KOPT-K1 (cell line): ENCODE data around the gene PUDP.

Experiments used
- H3K27ac ChIP-seq: fragments of 200-600 bp; sonication (generic); 2 replicates; pipeline ENCODE4 v1.5.1; 2016; ENCODE audit warnings: antibody characterized with exemption, mild to moderate bottlenecking, low read depth, low read length; ENCODE audit not compliant: poor library complexity, severe bottlenecking
- H3K36me3 ChIP-seq: fragments of 200-600 bp; sonication (generic); 2 replicates; pipeline ENCODE4 v1.5.1; 2017; ENCODE audit warnings: antibody characterized with exemption, mild to moderate bottlenecking, low read length, moderate library complexity; ENCODE audit not compliant: insufficient read depth
- H3K9me3 ChIP-seq: fragments of 200-600 bp; sonication (generic); 2 replicates; pipeline ENCODE4 v1.5.1; 2017; ENCODE audit warnings: antibody characterized with exemption, low read length, mild to moderate bottlenecking; ENCODE audit not compliant: insufficient read depth, poor library complexity, severe bottlenecking

PUDP gene

DNA sequence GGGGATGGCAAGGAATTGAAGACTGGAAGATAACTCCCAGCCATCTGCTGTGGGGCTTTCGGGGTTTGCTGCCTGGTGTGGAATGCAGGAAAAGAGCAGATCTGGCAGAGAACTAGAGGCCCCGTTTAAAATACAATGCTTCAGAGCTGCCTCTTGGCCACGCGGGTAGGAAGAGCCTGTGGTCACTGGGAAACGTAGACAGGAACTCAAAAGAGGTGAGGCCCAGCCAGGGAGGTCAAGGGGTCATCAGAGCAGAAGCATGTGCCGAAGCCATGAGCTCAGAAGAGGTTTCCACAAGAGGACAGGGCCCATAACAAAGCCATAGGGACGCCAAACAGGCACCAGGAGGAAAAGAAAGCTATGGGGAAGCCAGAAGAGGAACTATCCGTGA lies 14.9 kb downstream of the PUDP start:
- H3K36me3 ChIP-seq = peaks cover 21% of the 10 kb centered on the region
- H3K27ac ChIP-seq = peak overlapping the region; percentile 62
- H3K9me3 ChIP-seq = no peaks in the 10 kb centered on the region

DNA sequence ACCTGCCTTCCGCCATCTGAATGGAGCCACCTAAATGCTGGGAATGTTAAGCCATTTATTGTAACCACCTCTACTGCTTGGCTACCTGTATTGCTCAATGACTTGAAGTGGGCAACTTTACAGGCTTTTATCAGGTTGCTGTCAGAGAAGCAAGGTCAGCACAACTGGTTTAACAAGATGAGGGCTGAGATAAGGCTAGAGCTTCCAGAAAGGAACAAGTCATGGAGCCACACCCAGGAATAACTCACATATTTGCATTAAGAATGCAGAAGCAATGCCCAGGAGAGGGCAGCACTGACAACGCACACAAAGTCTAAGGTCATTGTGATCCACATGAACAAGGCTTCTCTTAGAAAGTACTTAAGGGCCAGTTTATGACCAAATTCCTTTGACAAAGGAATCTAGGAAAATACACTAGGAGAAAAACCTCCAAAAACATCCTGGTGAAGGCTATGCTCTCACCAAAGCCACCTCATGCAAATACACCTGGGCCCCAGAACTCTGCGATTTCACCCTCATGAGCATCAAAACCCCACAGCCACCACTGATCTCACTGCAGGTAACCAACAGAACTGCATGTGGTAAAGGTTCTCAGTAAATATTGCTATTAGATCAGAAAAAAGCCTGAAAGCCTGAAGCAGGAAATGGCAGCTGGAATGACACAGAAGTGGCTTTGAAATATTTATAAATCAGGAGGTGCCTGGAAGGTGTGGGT lies 15.5 kb downstream of the PUDP start:
- Histone ChIP-seq H3K9me3 (no peaks in the 10 kb centered on the region), H3K27ac (peak overlapping the region; percentile 62), H3K36me3 (peaks cover 21% of the 10 kb centered on the region)

DNA sequence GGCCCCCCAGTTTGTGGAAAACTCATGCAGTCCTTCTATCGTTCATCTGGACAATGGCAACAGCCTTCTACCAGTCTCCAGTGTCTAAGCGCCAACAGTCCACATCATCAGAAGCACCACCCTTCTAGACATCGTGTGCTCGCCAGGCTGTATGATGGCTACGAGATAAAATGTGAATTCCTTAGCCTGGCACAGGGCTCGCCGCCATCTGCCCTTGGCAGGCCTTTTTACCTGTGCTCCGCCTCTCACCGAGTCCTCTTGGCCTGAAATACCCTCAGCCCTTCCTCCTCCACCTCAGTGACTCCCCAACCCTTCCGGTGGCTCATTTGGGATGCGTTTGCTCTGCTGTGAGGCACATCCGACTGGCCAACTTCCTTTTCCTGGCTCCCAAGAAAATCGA lies 16.3 kb downstream of the PUDP start:
- Histone ChIP-seq H3K27ac (no peak overlapping the region), H3K36me3 (peaks cover 28% of the 10 kb centered on the region), H3K9me3 (no peaks in the 10 kb centered on the region)

DNA sequence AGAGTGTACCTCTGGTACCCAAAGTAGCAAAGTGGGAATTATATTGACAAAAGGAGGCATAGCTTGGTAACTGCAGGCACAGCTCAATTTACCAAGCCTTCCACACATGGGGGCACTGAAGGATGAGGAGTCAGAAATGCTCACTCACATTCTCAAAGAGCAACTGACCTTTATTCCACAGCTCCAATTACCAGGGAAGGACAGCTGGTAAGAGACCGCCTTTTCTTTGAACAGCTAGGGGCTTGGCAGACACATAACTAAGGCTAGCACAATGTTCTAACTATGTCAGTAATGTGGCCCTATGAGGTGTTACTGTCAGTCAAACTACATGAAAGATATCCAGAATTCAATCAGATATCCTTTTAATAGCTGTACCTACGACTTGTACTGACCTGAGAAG lies 20.9 kb downstream of the PUDP start:
- no peak overlapping the region for H3K27ac ChIP-seq
- H3K9me3 ChIP-seq = no peaks in the 10 kb centered on the region
- peaks cover 28% of the 10 kb centered on the region for H3K36me3 ChIP-seq

DNA sequence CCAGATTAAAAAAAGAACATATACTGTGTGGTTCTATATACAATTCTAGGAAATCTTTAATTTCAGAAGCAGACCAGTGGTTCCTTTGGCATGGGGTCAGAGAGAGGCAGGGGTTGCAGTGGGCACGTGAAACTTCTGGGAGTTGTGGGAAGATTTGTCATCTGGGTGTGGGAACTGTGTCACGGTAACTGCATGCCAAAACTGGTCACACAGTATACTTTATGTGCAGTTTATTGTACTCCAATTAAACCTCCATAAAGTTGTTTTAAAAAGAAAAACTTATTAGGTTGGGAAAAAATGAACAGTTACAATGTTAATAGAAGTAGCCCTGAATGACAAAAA lies 27.1 kb downstream of the PUDP start:
- no peak overlapping the region for H3K27ac ChIP-seq
- H3K36me3 ChIP-seq = peaks cover 6% of the 10 kb centered on the region; the same call in 1 of the 2 replicates
- no peaks in the 10 kb centered on the region for H3K9me3 ChIP-seq

DNA sequence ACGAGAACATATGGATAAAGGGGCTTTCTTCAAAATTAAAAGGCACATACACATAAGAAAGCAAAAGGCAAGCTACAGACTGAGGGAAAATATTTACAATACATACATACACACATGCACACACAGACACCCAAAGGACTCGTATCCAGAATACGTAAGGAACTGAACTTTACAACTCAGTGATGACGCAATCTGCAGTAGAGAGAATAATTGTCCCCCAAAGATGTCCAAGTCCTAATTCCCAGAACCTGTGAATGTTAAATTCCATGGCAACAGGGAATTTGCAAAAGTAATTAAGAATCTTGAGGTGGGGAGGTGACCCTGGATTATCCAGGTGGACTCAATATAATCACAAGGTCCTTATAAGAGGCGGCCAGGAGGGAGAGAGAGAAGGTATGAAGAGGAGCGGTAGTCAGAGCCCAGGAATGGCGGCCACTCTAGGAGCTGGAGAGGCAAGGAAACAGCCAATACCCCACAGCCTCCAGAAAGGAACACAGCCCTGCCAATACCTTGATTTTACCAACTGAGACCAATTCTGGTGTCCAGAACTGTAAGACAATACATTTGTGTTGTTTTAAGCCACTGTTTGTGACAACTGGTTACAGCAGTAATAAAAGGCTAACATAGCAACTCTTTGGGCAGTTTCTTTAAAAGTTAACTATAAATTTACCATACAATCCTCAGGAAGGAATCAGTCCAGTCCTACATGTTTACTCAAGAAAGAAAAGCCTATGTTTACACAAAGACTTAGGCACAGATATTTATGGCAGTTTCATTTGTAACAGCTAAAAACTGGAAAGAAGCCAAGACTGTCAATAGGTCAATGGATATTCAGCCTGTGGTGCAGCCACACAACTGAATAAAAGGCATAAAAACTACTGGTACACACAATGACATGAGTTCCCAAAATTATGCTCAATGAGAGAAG lies 27.7 kb downstream of the PUDP start:
- Histone ChIP-seq H3K36me3 (peaks cover 6% of the 10 kb centered on the region; the same call in 1 of the 2 replicates), H3K9me3 (no peaks in the 10 kb centered on the region), H3K27ac (no peak overlapping the region)

DNA sequence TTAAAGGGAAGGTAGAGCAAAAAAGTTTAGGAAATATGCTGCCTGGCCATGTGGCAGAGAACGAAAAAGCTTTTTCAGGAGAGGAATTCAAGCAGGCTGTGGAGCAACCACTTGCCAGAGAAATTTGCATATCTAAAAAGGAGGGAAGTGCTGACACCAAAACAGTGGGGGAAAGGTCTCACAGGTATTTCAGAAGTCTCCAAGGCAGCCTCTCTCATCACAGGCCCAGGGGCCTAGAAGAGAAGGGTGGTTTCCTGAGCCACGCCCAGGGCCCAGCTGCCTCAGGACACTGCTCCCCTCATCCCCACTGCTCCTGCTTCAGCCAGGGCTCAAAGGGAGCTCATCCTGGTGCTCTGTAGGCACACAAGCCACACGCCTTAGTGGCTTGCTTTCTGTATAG lies 30.4 kb downstream of the PUDP start:
- H3K36me3 ChIP-seq = peaks cover 14% of the 10 kb centered on the region; the same call in 1 of the 2 replicates
- peak overlapping the region; percentile 7 for H3K27ac ChIP-seq
- H3K9me3 ChIP-seq = no peaks in the 10 kb centered on the region

DNA sequence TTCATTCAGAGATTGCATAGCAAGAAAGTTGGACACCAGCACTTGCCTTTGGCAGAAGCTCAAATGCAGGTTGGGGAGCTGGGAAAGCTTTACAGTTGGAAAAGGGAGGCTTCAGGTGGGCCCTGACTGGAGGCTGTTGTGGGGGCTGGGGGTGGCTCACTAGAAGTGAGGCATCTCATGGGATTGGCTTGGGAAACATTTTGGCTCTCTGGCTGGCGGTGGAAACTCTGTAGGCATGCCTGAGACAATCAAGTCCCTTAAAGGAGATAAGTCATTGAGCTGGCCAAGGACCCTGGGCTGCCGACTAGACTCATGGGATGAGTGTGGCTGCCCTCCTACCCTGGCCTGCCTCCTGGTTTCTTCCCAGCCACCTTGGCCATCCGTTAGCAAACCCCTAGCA lies 31.9 kb downstream of the PUDP start:
- H3K27ac ChIP-seq = no peak overlapping the region
- no peaks in the 10 kb centered on the region for H3K9me3 ChIP-seq
- H3K36me3 ChIP-seq = peaks cover 14% of the 10 kb centered on the region; the same call in 1 of the 2 replicates

DNA sequence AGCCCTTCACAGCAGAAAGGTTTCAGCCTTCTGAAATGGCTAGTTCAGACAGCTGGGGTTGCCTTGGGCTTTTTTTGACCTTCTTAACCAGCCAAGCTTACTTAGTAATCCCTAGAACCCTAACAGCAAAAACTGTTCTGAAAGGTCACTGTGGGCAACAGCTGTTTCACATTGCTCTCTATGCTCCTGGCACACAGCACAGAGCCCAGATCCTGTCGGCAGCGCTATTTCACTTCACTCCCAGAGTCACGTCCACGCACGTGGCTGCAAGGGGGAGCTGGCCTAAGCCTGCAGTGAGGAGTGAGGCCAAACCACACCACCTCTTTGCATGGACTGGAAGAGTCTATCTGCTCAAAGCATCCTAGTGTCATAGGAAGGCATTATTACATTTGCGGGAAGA lies 32.4 kb downstream of the PUDP start:
- H3K27ac ChIP-seq = no peak overlapping the region
- H3K9me3 ChIP-seq = no peaks in the 10 kb centered on the region
- peaks cover 14% of the 10 kb centered on the region; the same call in 1 of the 2 replicates for H3K36me3 ChIP-seq

DNA sequence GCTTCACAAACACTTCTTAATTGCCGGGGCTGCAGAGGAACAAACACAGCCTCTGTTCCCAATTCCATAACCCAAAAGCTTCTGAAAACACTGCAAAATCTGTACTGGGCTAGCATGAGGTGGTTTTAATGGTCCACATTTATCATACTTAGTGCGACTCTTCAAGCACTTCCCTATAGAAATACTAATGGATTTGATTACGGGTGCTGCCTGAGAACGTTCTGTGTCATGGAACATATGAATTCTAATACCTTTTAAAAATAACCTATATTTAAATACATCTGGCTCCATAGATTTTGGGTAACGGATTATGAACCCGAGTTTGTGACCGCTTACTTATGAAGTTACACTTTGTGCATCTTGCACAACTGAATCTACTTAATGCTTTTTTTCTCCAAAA lies 35.9 kb downstream of the PUDP start:
- H3K36me3 ChIP-seq = peaks cover 16% of the 10 kb centered on the region; the same call in 1 of the 2 replicates

DNA sequence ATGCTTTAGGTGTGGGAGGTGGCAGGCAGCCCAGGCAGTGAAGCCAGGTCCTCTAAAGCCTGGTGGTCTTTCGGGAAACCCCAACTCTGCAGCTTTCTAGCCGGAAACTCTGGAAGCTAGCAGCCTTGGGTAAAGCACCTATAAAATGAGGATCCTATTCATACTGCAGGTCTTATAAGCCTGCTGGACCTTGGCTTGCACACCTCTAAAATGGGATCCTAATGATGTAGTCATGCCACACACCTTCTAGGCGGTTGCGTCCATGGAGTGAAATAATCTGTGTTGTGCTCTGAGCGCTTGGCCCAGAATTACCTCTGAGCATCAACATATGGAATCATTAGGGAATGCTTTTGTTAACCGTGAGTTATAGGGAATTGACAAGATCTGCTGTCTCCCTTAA lies 36.4 kb downstream of the PUDP start:
- Histone ChIP-seq H3K9me3 (no peaks in the 10 kb centered on the region), H3K36me3 (peaks cover 14% of the 10 kb centered on the region; the same call in 1 of the 2 replicates), H3K27ac (peak overlapping the region; percentile 81)

More for the DNA sequence above, 35.9 kb downstream of the PUDP start:
- no peaks in the 10 kb centered on the region for H3K9me3 ChIP-seq
- peak overlapping the region; percentile 81 for H3K27ac ChIP-seq

DNA sequence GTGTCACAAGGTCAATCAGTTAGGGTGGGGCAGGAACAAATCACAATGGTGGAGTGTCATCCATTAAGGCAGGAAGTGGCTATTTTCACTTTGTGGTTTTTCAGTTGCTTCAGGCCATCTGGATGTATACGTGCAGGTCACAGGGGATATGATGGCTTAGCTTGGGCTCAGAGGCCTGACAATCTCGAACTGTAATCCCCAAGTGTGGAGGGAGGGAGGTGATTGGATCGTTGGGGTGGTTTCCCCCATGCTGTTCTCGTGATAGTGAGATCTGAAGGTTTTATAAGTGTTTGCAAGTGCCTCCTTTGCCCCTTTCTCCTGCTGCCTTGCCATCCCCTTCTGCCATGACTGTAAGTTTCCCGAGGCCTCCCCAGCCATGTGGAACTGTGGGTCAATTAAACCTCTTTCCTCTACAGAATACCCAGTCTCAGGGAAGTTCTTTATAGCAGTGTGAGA lies 37.1 kb downstream of the PUDP start:
- no peaks in the 10 kb centered on the region for H3K9me3 ChIP-seq
- H3K36me3 ChIP-seq = peaks cover 16% of the 10 kb centered on the region; the same call in 1 of the 2 replicates
- peak overlapping the region; percentile 81 for H3K27ac ChIP-seq

DNA sequence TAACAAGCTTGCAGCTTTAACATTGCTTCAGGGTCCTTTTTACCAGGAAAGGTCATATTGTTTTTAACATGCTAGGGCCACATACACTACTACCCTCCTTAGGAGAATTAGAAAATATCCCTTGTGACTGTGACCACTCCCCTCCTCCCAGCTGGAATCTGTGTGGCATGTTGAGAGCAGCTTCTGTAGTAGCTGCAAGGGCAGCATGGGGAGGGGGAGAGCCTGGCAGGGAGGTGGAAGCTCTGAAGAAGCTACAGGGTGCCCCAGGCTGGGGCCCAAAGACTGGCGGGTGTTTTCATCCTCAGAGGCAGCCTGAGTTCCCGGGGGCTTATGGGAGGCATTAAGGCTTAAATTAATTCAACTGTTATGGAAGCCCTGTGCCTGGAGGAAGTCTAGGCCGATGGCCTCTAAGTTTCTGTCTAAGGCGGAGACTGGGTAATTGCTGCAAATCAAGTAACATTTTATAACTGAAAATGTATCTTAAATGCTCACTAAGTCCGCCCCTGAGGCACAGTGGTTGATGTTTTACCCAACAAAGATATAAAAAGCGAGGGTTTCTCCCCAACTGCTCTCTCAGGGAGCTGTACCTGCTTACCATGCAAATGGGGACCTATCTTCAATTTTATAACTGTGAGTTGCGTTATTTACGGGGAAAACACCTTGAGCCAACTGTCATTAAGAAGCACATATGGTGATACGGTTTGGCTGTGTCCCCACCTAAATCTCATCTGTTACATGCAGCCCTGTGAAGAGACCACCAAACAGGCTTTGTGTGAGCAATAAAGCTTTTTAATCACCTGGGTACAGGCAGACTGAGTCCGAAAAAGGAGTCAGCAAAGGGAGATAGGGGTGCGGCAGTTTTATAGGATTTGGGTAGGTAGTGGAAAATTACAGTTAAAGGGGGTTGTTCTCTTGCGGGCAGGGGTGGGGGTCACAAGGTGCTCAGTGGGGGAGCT lies 37.8 kb downstream of the PUDP start:
- no peaks in the 10 kb centered on the region for H3K9me3 ChIP-seq
- H3K36me3 ChIP-seq = peaks cover 22% of the 10 kb centered on the region; the same call in 1 of the 2 replicates
- peak overlapping the region; percentile 81 for H3K27ac ChIP-seq

DNA sequence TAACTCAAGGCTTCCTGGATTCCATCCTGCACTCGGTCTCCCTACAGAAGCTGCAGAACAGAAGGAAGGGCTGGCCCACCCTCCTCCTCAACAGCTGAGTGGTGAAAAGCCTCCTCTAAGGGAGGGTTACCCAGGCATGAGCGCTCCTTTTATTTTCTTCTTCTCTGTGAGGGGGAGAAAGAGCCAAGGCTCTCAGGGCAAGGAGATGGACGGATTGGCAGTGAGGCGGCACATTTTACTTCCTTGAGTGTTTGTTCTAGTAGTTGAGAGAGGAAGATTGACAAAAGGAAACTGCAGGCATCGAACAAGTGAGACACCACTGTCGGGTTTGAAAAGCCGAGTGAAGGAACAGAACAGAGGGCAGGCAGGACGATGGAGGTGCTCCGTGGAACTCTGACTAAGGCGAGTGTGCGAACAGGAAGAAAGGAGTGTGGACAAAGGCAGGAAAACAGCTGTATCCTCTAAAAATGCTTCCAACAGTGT lies 38.9 kb downstream of the PUDP start:
- Histone ChIP-seq H3K9me3 (no peaks in the 10 kb centered on the region), H3K36me3 (peaks cover 30% of the 10 kb centered on the region), H3K27ac (peak overlapping the region; percentile 81)
